Measurements from ENCODE around the gene PPP1R12A.
"Not testable (repeated sequence)": the region's sequence is repeated elsewhere in the genome, so short reads cannot be mapped to it uniquely, and the experiment has no call there.

Gene PPP1R12A

DNA sequence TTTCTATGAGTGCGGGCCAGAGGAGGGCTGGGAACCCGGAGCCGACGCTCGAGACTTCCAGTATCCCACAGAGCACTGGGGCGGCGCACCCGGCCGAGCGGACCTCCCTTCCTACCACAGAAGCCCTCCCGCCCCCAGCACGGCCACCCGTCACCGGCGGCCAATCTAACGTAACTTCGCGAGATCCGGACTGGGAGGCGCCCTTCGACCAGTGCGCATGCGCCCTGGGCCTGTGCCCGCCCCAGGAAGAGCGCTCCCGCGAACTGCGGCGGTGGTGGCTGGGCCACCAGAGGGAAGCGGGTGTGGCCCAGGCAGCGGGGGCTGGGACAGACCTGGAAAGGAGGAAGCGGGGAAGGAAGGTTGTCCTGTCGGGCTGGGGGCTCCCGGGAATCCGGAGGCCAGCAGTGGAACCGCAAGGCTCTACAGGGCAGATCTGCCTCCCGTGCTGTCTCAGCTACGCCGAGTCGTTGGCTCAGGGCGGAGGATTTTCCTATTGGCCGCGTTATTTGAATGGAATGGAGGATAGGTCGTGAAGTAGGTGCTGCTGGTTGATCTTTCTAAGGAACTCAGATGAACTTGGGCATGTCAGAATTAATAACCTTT lies at the start of gene PPP1R12A:
TSS of gene PPP1R12A (minus strand) at position 77 of the 603 bp plus-strand sequence. CDS start 166 bp downstream, outside the sequence.
- peak within 1 kb of the TSS; percentile 88 for H3K4me3 ChIP-seq (replicated peaks; ENCODE audit: low read depth, low read length)
- TF ChIP-seq, protein P1, sequence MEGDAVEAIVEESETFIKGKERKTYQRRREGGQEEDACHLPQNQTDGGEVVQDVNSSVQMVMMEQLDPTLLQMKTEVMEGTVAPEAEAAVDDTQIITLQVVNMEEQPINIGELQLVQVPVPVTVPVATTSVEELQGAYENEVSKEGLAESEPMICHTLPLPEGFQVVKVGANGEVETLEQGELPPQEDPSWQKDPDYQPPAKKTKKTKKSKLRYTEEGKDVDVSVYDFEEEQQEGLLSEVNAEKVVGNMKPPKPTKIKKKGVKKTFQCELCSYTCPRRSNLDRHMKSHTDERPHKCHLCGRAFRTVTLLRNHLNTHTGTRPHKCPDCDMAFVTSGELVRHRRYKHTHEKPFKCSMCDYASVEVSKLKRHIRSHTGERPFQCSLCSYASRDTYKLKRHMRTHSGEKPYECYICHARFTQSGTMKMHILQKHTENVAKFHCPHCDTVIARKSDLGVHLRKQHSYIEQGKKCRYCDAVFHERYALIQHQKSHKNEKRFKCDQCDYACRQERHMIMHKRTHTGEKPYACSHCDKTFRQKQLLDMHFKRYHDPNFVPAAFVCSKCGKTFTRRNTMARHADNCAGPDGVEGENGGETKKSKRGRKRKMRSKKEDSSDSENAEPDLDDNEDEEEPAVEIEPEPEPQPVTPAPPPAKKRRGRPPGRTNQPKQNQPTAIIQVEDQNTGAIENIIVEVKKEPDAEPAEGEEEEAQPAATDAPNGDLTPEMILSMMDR (IDR thresholded peaks at IDR 0.05; ENCODE audit: low read depth, low read length, missing control alignments) = peak; percentile 18
- DNase-seq (ENCODE audit: extremely low read depth, low read depth) = peak; percentile 81

DNA sequence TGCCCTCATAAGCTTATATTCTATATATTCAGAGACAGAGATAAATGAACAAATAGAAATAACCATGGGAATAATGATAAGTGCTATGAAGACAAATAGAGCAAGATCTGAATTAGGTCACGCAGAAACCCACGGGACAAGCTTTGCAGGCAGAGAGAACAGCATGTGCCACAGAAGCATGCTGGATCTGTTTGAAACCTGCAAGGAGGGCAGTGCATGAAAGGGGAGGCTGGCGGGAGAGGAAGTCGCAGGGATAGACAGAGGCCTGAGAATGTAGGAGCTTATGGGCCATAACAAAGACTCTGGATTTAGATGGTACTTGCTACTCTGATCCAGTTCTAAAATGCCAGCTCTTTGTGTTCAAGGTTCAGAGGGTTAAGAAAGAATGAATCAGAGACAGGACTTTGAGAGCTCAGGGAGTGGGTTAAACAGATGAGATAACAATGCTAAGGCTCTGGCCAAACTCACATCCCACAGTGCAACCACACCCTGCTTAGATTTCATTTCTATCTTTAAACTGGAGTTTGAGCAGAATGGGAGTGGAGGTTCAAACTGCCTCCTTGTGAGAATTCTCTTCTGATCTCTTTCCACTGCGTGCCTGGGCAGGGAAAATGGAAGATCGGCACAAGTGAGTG lies 49.2 kb upstream of the PPP1R12A start:
- no peak overlapping the region for H3K4me3 ChIP-seq (replicated peaks; ENCODE audit: low read depth, low read length)
- peak; percentile 4 for DNase-seq (ENCODE audit: extremely low read depth, low read depth)
- TF ChIP-seq, protein P1 (IDR thresholded peaks at IDR 0.05; ENCODE audit: low read depth, low read length, missing control alignments) = no peak

DNA sequence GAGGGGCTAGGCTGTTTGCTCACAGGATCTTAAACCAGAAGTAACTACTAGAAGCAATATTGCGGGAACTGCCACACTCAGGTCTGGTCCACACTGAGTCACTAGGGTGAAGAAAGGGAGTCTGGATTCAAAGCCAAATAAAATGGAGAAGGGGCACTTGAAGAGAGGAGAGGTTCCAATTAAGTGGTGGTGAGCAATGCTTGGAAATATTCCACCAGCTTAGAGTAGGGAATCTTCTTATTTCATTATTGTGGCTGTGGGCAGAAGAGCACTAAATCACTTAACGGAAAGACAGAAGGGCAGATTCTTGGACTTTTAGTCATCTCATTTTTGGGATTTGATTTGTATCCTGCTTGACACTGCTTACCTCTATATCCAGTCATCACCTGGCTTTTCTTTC lies 48.6 kb upstream of the PPP1R12A start:
- TF ChIP-seq, protein P1 (IDR thresholded peaks at IDR 0.05; ENCODE audit: low read depth, low read length, missing control alignments) = no peak
- DNase-seq (ENCODE audit: extremely low read depth, low read depth) = peak; percentile 82
- no peak overlapping the region for H3K4me3 ChIP-seq (replicated peaks; ENCODE audit: low read depth, low read length)

DNA sequence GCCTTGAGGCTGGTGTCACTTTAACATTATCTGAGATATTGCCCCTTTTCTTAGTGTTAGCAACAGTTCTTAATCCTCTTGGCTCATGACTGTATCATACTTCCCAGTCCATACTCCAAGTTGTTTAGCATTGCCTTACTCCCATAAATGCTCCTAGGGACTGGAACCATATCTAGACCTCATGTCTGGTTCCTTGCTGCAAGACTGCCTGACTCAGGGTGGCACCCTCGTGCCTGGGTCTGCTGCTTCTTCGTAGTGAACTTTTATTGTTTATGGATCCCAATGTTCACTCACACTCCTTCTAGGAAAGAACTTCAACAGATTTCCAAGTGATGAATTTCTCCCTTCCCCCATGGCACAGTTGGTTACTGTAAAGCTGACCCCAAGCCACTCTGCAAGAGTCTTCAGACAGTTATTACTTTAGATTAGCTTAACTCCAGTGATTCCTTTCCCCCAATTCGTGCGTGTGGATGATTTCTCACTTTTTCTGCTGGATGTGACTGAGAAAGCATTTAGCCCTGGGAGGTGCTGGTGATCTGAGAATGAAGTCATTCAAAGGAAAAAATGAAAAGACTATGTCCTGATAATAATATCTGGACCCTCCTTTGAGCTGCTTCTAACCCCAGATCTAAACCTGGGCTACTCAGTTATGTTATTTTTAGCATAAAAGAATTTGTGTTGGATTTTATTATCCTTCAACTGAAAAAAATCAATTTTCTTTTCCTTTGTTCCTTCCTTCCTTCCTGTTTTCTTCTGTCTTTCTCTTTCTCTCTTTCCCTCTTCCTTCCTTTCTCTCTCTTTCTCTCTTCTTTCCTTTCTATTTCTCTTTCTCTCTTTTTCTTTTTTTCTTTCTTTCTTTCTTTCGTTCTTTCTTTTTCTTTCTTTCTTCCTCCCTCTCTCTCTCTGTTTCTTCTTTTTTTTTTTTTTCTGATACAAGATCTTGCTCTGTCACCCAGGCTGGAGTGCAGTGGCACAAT lies 47.5 kb upstream of the PPP1R12A start:
- DNase-seq (ENCODE audit: extremely low read depth, low read depth) = no peak
- TF ChIP-seq, protein P1 (IDR thresholded peaks at IDR 0.05; ENCODE audit: low read depth, low read length, missing control alignments) = no peak
- H3K4me3 ChIP-seq (replicated peaks; ENCODE audit: low read depth, low read length) = no peak overlapping the region

DNA sequence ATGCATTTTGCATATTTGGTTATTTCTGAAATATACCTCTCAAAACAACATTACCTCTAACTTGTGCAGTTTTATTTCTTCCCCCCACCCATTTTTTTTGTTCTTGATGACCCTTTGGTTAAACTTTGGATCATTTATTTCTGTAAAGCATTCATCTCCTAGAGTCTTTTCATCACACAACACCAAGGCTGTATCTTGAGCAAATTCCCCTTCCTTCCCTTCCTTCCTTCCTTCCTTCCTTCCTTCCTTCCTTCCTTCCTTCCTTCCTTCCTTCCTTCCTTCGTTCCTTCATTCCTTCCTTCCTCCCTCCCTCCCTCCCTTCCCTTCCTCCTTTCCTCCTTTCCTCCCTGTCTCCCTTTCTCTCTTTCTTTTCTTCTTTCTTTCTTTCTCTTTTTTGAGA lies 43.8 kb upstream of the PPP1R12A start:
- DNase-seq (ENCODE audit: extremely low read depth, low read depth) = no peak
- TF ChIP-seq, protein P1 (IDR thresholded peaks at IDR 0.05; ENCODE audit: low read depth, low read length, missing control alignments) = no peak
- no peak overlapping the region for H3K4me3 ChIP-seq (replicated peaks; ENCODE audit: low read depth, low read length)

DNA sequence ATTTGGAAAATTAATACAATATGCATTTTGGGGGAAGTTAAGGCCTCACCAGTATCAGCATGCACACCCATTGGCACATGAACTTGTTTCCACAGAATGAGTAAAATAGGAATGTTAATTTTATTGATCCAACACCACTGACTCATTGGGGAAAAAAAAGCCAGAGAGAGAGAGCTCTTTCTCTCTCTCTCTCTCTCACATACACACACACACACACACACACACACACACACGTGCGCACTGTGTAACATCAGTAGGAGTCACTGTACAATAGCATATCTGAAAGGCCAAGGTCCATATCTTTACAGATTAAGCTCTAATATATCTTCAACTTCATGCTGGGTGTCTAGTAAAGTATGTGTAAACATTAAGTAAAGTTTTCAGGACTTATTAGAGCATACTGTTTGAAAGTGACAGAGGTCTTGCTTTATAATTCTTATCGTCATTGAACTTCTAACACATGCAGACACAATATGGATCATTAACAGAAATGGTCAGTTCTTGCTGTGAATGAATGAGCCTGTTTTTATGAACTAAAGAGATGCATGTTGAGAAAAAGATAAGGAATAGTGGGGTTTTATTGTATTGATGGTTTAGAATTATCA lies 43.1 kb upstream of the PPP1R12A start:
- not testable (repeated sequence) for DNase-seq (ENCODE audit: extremely low read depth, low read depth); H3K4me3 ChIP-seq (replicated peaks; ENCODE audit: low read depth, low read length)
